WTC11 (cell line): ENCODE results near the gene BRIX1. TPM values are rescaled to one million over a fixed set of nuclear protein-coding genes. Genes with fewer than 3 reads are reported as not detected.

Experiments
- ATAC-seq: fragments of 200-7000 bp; cut with Tn5 transposase; 2 replicates; pipeline ENCODE4 v1.10.0; 2021; ENCODE audit warnings: mild to moderate bottlenecking, moderate library complexity
- CTCF ChIA-PET: fragments of 300-600 bp; sonication (Branson Sonifier 250); formaldehyde crosslinking; loops from one replicate; lab custom pipeline; 2021; ENCODE audit warnings: antibody characterized with exemption; lab: Charles Lee
- POLR2A ChIA-PET: fragments of 350-600 bp; sonication (Branson Sonifier 250); formaldehyde crosslinking; loops from one replicate; lab custom pipeline; 2021; ENCODE audit warnings: antibody characterized with exemption; lab: Charles Lee
- DNase-seq: peaks from one replicate; pipeline ENCODE4 v3.0.0; 2021; ENCODE audit warnings: low spot score
- H3K27ac Mint-ChIP-seq: 2 replicates; pipeline ENCODE4 v1.8.0; 2021; ENCODE audit warnings: mixed read lengths
- H3K27me3 Mint-ChIP-seq: 2 replicates; pipeline ENCODE4 v1.8.0; 2021; ENCODE audit warnings: low read depth, mild to moderate bottlenecking, moderate library complexity, mixed read lengths
- H3K36me3 Mint-ChIP-seq: 2 replicates; pipeline ENCODE4 v1.8.0; 2021; ENCODE audit warnings: mixed read lengths
- H3K4me1 Mint-ChIP-seq: 2 replicates; pipeline ENCODE4 v1.8.0; 2022; ENCODE audit warnings: mixed read lengths
- H3K4me3 Mint-ChIP-seq: 2 replicates; pipeline ENCODE4 v1.8.0; 2021; ENCODE audit warnings: mild to moderate bottlenecking, moderate library complexity, mixed read lengths
- H3K9me3 Mint-ChIP-seq: 2 replicates; pipeline ENCODE4 v1.8.0; 2021; ENCODE audit warnings: mixed read lengths
- FOXP1 ChIP-seq: sonication (generic); formaldehyde crosslinking; IDR thresholded peaks from 2 replicates; pipeline ENCODE4 v1.8.0; 2022; ENCODE audit warnings: missing genetic modification reagents, mild to moderate bottlenecking, moderate library complexity, borderline replicate concordance
- GRHL2 ChIP-seq: fragments of 250-450 bp; sonication (Bioruptor Pico); IDR thresholded peaks from 2 replicates; pipeline ENCODE4 v1.8.0; 2022; ENCODE audit warnings: mild to moderate bottlenecking, moderate library complexity; ENCODE audit not compliant: insufficient replicate concordance, severe bottlenecking
- JAZF1 ChIP-seq: fragments of 250-450 bp; sonication (Bioruptor Pico); IDR thresholded peaks from 2 replicates; pipeline ENCODE4 v1.9.0; 2021; ENCODE audit warnings: moderate library complexity, mild to moderate bottlenecking, inconsistent platforms
- NFYB ChIP-seq: sonication (generic); formaldehyde crosslinking; conservative IDR thresholded peaks from 2 replicates; pipeline ENCODE4 v1.8.0; 2022; ENCODE audit warnings: low read depth, missing genetic modification reagents
- NR3C1 ChIP-seq: sonication (generic); formaldehyde crosslinking; conservative IDR thresholded peaks from 2 replicates; pipeline ENCODE4 v1.8.1; 2023; ENCODE audit warnings: low read depth, mild to moderate bottlenecking, missing genetic modification reagents
- total RNA-seq: library from RNA; stranded (reverse); gene quantifications from 3 replicates; pipeline ENCODE4 v1.2.3, GENCODE V29; 2021
- TF ChIP-seq, protein P1 (sequence below): sonication (generic); formaldehyde crosslinking; IDR thresholded peaks from 2 replicates; pipeline ENCODE4 v1.8.0; 2023; ENCODE audit warnings: missing genetic modification reagents, mild to moderate bottlenecking, borderline replicate concordance
- TF ChIP-seq, protein P2 (sequence below): sonication (generic); formaldehyde crosslinking; IDR thresholded peaks from 2 replicates; pipeline ENCODE4 v1.8.1; 2022; ENCODE audit warnings: low read depth, missing genetic modification reagents, borderline replicate concordance
- TF ChIP-seq, protein P3 (sequence below): sonication (generic); formaldehyde crosslinking; IDR thresholded peaks from 2 replicates; pipeline ENCODE4 v1.8.0; 2023; ENCODE audit warnings: missing genetic modification reagents
- TF ChIP-seq, protein P4 (sequence below): sonication (generic); formaldehyde crosslinking; IDR thresholded peaks from 2 replicates; pipeline ENCODE4 v1.8.1; 2022; ENCODE audit warnings: mild to moderate bottlenecking, moderate library complexity, missing genetic modification reagents
- TF ChIP-seq, protein P5 (sequence below): sonication (generic); formaldehyde crosslinking; IDR thresholded peaks from 2 replicates; pipeline ENCODE4 v1.8.1; 2023; ENCODE audit warnings: mild to moderate bottlenecking, missing genetic modification reagents, borderline replicate concordance

Gene BRIX1
- total RNA-seq, 1 experiment from 2014 or later = 57.3 TPM

DNA sequence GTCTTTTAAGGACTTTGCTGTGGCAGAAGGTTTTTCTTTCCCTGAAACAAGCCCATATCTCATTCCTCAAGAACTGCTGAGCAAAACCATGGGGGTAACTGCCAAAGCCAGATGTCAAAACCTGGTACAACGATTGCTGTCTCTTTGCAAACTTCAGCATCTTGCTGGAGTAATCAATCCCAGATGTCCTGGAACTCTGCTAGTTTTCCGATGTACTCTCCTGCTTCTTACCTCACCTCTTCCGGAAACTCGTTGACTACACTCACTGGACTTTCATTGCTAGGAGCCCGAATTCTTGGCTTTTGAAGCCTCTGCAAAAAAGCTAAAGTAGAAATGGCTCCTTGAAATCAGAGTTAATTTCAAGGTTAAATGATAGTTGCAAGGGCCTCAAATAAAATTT lies 23.5 kb upstream of the BRIX1 start:
- DNase-seq (no peak), ATAC-seq (no peak)
- no peaks in the 10 kb centered on the region for H3K9me3 Mint-ChIP-seq
- H3K4me1 Mint-ChIP-seq = peaks cover 8% of the 10 kb centered on the region
- H3K4me3 Mint-ChIP-seq = no peak overlapping the region
- ChIA-PET CTCF (no interaction called here), POLR2A (no interaction called here)
- H3K27me3 Mint-ChIP-seq = no peaks in the 10 kb centered on the region
- H3K27ac Mint-ChIP-seq = no peak overlapping the region
- TF ChIP-seq NFYB (no peak), JAZF1 (CRISPR knock-in tag) (no peak)
- TF ChIP-seq, protein P1, sequence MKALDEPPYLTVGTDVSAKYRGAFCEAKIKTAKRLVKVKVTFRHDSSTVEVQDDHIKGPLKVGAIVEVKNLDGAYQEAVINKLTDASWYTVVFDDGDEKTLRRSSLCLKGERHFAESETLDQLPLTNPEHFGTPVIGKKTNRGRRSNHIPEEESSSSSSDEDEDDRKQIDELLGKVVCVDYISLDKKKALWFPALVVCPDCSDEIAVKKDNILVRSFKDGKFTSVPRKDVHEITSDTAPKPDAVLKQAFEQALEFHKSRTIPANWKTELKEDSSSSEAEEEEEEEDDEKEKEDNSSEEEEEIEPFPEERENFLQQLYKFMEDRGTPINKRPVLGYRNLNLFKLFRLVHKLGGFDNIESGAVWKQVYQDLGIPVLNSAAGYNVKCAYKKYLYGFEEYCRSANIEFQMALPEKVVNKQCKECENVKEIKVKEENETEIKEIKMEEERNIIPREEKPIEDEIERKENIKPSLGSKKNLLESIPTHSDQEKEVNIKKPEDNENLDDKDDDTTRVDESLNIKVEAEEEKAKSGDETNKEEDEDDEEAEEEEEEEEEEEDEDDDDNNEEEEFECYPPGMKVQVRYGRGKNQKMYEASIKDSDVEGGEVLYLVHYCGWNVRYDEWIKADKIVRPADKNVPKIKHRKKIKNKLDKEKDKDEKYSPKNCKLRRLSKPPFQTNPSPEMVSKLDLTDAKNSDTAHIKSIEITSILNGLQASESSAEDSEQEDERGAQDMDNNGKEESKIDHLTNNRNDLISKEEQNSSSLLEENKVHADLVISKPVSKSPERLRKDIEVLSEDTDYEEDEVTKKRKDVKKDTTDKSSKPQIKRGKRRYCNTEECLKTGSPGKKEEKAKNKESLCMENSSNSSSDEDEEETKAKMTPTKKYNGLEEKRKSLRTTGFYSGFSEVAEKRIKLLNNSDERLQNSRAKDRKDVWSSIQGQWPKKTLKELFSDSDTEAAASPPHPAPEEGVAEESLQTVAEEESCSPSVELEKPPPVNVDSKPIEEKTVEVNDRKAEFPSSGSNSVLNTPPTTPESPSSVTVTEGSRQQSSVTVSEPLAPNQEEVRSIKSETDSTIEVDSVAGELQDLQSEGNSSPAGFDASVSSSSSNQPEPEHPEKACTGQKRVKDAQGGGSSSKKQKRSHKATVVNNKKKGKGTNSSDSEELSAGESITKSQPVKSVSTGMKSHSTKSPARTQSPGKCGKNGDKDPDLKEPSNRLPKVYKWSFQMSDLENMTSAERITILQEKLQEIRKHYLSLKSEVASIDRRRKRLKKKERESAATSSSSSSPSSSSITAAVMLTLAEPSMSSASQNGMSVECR (CRISPR knock-in tag) = no peak
- H3K36me3 Mint-ChIP-seq = no peaks in the 10 kb centered on the region

DNA sequence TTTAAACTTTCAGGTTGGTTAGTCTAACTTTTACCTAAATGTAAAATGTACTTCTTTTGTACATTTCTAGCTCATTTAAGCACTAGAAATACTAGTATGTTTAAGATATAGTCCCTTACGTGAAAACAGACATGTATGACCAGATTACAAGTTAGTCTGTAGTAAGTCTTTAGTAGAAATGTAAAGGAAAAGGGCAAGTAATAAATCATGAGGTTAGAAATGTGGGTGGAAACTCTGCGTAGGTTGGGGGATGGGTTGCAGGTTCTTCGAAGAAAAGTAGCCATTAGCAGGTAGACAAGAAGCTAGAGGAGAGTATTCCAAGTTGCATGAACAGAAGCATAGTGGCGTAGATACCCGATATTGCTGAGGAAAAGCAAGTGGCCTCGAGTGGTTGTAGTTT lies 23.1 kb upstream of the BRIX1 start:
- Mint-ChIP-seq H3K4me1 (peaks cover 8% of the 10 kb centered on the region), H3K36me3 (no peaks in the 10 kb centered on the region), H3K4me3 (no peak overlapping the region), H3K9me3 (no peaks in the 10 kb centered on the region), H3K27ac (no peak overlapping the region)
- CTCF ChIA-PET = no interaction called here
- no peak for DNase-seq
- TF ChIP-seq, protein P2, sequence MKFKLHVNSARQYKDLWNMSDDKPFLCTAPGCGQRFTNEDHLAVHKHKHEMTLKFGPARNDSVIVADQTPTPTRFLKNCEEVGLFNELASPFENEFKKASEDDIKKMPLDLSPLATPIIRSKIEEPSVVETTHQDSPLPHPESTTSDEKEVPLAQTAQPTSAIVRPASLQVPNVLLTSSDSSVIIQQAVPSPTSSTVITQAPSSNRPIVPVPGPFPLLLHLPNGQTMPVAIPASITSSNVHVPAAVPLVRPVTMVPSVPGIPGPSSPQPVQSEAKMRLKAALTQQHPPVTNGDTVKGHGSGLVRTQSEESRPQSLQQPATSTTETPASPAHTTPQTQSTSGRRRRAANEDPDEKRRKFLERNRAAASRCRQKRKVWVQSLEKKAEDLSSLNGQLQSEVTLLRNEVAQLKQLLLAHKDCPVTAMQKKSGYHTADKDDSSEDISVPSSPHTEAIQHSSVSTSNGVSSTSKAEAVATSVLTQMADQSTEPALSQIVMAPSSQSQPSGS (CRISPR knock-in tag) = no peak
- TF ChIP-seq FOXP1 (CRISPR knock-in tag) (no peak), JAZF1 (CRISPR knock-in tag) (no peak), GRHL2 (CRISPR knock-in tag) (no peak), NR3C1 (CRISPR knock-in tag) (no peak)
- TF ChIP-seq, protein P3, sequence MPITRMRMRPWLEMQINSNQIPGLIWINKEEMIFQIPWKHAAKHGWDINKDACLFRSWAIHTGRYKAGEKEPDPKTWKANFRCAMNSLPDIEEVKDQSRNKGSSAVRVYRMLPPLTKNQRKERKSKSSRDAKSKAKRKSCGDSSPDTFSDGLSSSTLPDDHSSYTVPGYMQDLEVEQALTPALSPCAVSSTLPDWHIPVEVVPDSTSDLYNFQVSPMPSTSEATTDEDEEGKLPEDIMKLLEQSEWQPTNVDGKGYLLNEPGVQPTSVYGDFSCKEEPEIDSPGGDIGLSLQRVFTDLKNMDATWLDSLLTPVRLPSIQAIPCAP (CRISPR knock-in tag) = no peak
- TF ChIP-seq, protein P4, sequence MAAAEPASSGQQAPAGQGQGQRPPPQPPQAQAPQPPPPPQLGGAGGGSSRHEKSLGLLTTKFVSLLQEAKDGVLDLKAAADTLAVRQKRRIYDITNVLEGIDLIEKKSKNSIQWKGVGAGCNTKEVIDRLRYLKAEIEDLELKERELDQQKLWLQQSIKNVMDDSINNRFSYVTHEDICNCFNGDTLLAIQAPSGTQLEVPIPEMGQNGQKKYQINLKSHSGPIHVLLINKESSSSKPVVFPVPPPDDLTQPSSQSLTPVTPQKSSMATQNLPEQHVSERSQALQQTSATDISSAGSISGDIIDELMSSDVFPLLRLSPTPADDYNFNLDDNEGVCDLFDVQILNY (CRISPR knock-in tag) = no peak
- TF ChIP-seq, protein P5, sequence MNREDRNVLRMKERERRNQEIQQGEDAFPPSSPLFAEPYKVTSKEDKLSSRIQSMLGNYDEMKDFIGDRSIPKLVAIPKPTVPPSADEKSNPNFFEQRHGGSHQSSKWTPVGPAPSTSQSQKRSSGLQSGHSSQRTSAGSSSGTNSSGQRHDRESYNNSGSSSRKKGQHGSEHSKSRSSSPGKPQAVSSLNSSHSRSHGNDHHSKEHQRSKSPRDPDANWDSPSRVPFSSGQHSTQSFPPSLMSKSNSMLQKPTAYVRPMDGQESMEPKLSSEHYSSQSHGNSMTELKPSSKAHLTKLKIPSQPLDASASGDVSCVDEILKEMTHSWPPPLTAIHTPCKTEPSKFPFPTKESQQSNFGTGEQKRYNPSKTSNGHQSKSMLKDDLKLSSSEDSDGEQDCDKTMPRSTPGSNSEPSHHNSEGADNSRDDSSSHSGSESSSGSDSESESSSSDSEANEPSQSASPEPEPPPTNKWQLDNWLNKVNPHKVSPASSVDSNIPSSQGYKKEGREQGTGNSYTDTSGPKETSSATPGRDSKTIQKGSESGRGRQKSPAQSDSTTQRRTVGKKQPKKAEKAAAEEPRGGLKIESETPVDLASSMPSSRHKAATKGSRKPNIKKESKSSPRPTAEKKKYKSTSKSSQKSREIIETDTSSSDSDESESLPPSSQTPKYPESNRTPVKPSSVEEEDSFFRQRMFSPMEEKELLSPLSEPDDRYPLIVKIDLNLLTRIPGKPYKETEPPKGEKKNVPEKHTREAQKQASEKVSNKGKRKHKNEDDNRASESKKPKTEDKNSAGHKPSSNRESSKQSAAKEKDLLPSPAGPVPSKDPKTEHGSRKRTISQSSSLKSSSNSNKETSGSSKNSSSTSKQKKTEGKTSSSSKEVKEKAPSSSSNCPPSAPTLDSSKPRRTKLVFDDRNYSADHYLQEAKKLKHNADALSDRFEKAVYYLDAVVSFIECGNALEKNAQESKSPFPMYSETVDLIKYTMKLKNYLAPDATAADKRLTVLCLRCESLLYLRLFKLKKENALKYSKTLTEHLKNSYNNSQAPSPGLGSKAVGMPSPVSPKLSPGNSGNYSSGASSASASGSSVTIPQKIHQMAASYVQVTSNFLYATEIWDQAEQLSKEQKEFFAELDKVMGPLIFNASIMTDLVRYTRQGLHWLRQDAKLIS (CRISPR knock-in tag) = no peak
- TF ChIP-seq, all 79 proteins: peak for 0
- ATAC-seq = no peak
- no peaks in the 10 kb centered on the region for H3K27me3 Mint-ChIP-seq
- POLR2A ChIA-PET = no interaction called here
